Activated T-cell treated with anti-CD3 and anti-CD28 coated beads, Interleukin-2, amount 50 U/mL, for 4 hours (primary cell): ENCODE data around the gene PANX1. TPM values are rescaled to one million over a fixed set of nuclear protein-coding genes. Genes with fewer than 3 reads are reported as not detected.
"Not testable (repeated sequence)": the region's sequence is repeated elsewhere in the genome, so short reads cannot be mapped to it uniquely, and the experiment has no call there.

ENCODE experiments used
- ATAC-seq, 2 donors: fragments of 200-7000 bp; cut with Tn5 transposase; one replicate each; pipeline ENCODE4 v1.10.0; 2021
- DNase-seq: peaks from one replicate; pipeline ENCODE4 v3.0.0-alpha.2; 2020
- H3K27me3 Mint-ChIP-seq: one replicate; pipeline ENCODE4 v1.8.0; 2021; ENCODE audit warnings: low read depth, mixed read lengths
- H3K36me3 Mint-ChIP-seq: one replicate; pipeline ENCODE4 v1.8.0; 2022; ENCODE audit warnings: mixed read lengths; ENCODE audit not compliant: insufficient read depth
- H3K4me1 Mint-ChIP-seq: one replicate; pipeline ENCODE4 v1.8.0; 2021; ENCODE audit warnings: low read depth, mixed read lengths
- H3K4me3 Mint-ChIP-seq: one replicate; pipeline ENCODE4 v1.8.0; 2021; ENCODE audit warnings: mild to moderate bottlenecking, moderate library complexity, mixed read lengths
- H3K9me3 Mint-ChIP-seq: one replicate; pipeline ENCODE4 v1.8.0; 2021; ENCODE audit warnings: mixed read lengths
- total RNA-seq, 3 donors: library from RNA; stranded (reverse); gene quantifications; one replicate each; pipeline ENCODE4 v1.2.1, GENCODE V29; 2021

PANX1 gene
- total RNA-seq, 3 donors from 2014 or later = 17.0 to 19.5 (median 18.8) TPM

- Mint-ChIP-seq H3K27me3 (peaks cover 6% of the 10 kb centered on the region), H3K36me3 (no peaks in the 10 kb centered on the region), H3K4me1 (no peaks in the 10 kb centered on the region), H3K9me3 (no peaks in the 10 kb centered on the region), H3K4me3 (no peak overlapping the region)
- ATAC-seq (no peak), DNase-seq (no peak)
Measured at GRCh38 chr11:94117197-94117574, 11.5 kb upstream of the PANX1 start.

- no peak for DNase-seq
- no peaks in the 10 kb centered on the region for H3K9me3 Mint-ChIP-seq
- H3K36me3 Mint-ChIP-seq = no peaks in the 10 kb centered on the region
- H3K4me3 Mint-ChIP-seq = no peak overlapping the region
- ATAC-seq = no peak
- H3K27me3 Mint-ChIP-seq = peaks cover 6% of the 10 kb centered on the region
- H3K4me1 Mint-ChIP-seq = no peaks in the 10 kb centered on the region
Measured at GRCh38 chr11:94117871-94118270, 10.8 kb upstream of the PANX1 start.

GRCh38 chr11:94119676-94120075 lies 9.0 kb upstream of the PANX1 start:
- ATAC-seq, H3K36me3 Mint-ChIP-seq, DNase-seq, H3K4me3 Mint-ChIP-seq, H3K9me3 Mint-ChIP-seq, H3K4me1 Mint-ChIP-seq, H3K27me3 Mint-ChIP-seq: not testable (repeated sequence)

GRCh38 chr11:94120516-94120915 lies 8.1 kb upstream of the PANX1 start:
- H3K36me3 Mint-ChIP-seq, ATAC-seq, H3K4me1 Mint-ChIP-seq, H3K27me3 Mint-ChIP-seq, DNase-seq, H3K9me3 Mint-ChIP-seq, H3K4me3 Mint-ChIP-seq: not testable (repeated sequence)

GRCh38 chr11:94120946-94121345 lies 7.7 kb upstream of the PANX1 start:
- peaks cover 3% of the 10 kb centered on the region for H3K27me3 Mint-ChIP-seq
- no peak overlapping the region for H3K4me3 Mint-ChIP-seq
- no peaks in the 10 kb centered on the region for H3K9me3 Mint-ChIP-seq
- ATAC-seq = no peak
- no peaks in the 10 kb centered on the region for H3K36me3 Mint-ChIP-seq
- DNase-seq = no peak
- H3K4me1 Mint-ChIP-seq = no peaks in the 10 kb centered on the region

GRCh38 chr11:94125407-94126115 lies 3.1 kb upstream of the PANX1 start:
- H3K4me3 Mint-ChIP-seq = no peak overlapping the region
- H3K36me3 Mint-ChIP-seq = no peaks in the 10 kb centered on the region
- DNase-seq = no peak
- no peaks in the 10 kb centered on the region for H3K9me3 Mint-ChIP-seq
- no peak for ATAC-seq
- H3K4me1 Mint-ChIP-seq = peaks cover 21% of the 10 kb centered on the region
- no peaks in the 10 kb centered on the region for H3K27me3 Mint-ChIP-seq

- no peak overlapping the region for H3K4me3 Mint-ChIP-seq
- DNase-seq = no peak
Measured at GRCh38 chr11:94127638-94128037, 1.0 kb upstream of the PANX1 start.

GRCh38 chr11:94128291-94128745 lies 323 bp upstream of the PANX1 start:
- H3K9me3 Mint-ChIP-seq = no peaks in the 10 kb centered on the region
- H3K36me3 Mint-ChIP-seq = no peaks in the 10 kb centered on the region
- no peaks in the 10 kb centered on the region for H3K27me3 Mint-ChIP-seq
- peaks cover 27% of the 10 kb centered on the region for H3K4me1 Mint-ChIP-seq
- H3K4me3 Mint-ChIP-seq = no peak overlapping the region
- ATAC-seq = peak; percentile 23
- no peak for DNase-seq

More at GRCh38 chr11:94127638-94128037, 1.0 kb upstream of the PANX1 start:
- Mint-ChIP-seq H3K4me1 (peaks cover 21% of the 10 kb centered on the region), H3K36me3 (no peaks in the 10 kb centered on the region), H3K27me3 (no peaks in the 10 kb centered on the region), H3K9me3 (no peaks in the 10 kb centered on the region)
- no peak for ATAC-seq

GRCh38 chr11:94129512-94130297 lies 1.1 kb downstream of the PANX1 start:
- Mint-ChIP-seq H3K4me1 (peaks cover 40% of the 10 kb centered on the region), H3K4me3 (no peak overlapping the region), H3K36me3 (no peaks in the 10 kb centered on the region), H3K9me3 (no peaks in the 10 kb centered on the region), H3K27me3 (no peaks in the 10 kb centered on the region)
- ATAC-seq (peak in 1 of 2 donors; percentile 21), DNase-seq (no peak)

GRCh38 chr11:94130298-94131046 lies 1.8 kb downstream of the PANX1 start:
- ATAC-seq (no peak), DNase-seq (no peak)
- Mint-ChIP-seq H3K27me3 (no peaks in the 10 kb centered on the region), H3K9me3 (no peaks in the 10 kb centered on the region), H3K4me3 (no peak overlapping the region), H3K4me1 (peaks cover 48% of the 10 kb centered on the region), H3K36me3 (no peaks in the 10 kb centered on the region)

- Mint-ChIP-seq H3K4me1 (peaks cover 55% of the 10 kb centered on the region), H3K9me3 (no peaks in the 10 kb centered on the region), H3K36me3 (peaks cover 6% of the 10 kb centered on the region), H3K4me3 (no peak overlapping the region), H3K27me3 (no peaks in the 10 kb centered on the region)
- no peak for DNase-seq
- ATAC-seq = no peak
Measured at GRCh38 chr11:94131047-94131717, 2.5 kb downstream of the PANX1 start.

- Mint-ChIP-seq H3K4me1 (peaks cover 58% of the 10 kb centered on the region), H3K36me3 (peaks cover 9% of the 10 kb centered on the region), H3K4me3 (no peak overlapping the region), H3K27me3 (no peaks in the 10 kb centered on the region), H3K9me3 (no peaks in the 10 kb centered on the region)
- DNase-seq = no peak
- no peak for ATAC-seq
Measured at GRCh38 chr11:94131718-94132115, 3.1 kb downstream of the PANX1 start.

- no peak overlapping the region for H3K4me3 Mint-ChIP-seq
- peaks cover 57% of the 10 kb centered on the region for H3K4me1 Mint-ChIP-seq
- H3K27me3 Mint-ChIP-seq = no peaks in the 10 kb centered on the region
Measured at GRCh38 chr11:94132152-94132558, 3.5 kb downstream of the PANX1 start.

GRCh38 chr11:94132823-94133408 lies 4.3 kb downstream of the PANX1 start:
- no peak for ATAC-seq
- H3K4me1 Mint-ChIP-seq = peaks cover 52% of the 10 kb centered on the region
- no peaks in the 10 kb centered on the region for H3K27me3 Mint-ChIP-seq
- H3K9me3 Mint-ChIP-seq = no peaks in the 10 kb centered on the region
- H3K4me3 Mint-ChIP-seq = no peak overlapping the region
- no peak for DNase-seq
- H3K36me3 Mint-ChIP-seq = peaks cover 10% of the 10 kb centered on the region

More at GRCh38 chr11:94132152-94132558, 3.5 kb downstream of the PANX1 start:
- Mint-ChIP-seq H3K36me3 (peaks cover 10% of the 10 kb centered on the region), H3K9me3 (no peaks in the 10 kb centered on the region)
- DNase-seq = no peak
- ATAC-seq = no peak
